ENCODE data around the gene CAPN11. TPM values are rescaled to one million over a fixed set of nuclear protein-coding genes. Genes with fewer than 3 reads are reported as not detected.
A peak's percentile ranks its signal among the peaks of the same experiment; 100 is the strongest.

CAPN11 gene
- total RNA-seq, 1 donor from 2014 or later, result 2.0 TPM

DNA sequence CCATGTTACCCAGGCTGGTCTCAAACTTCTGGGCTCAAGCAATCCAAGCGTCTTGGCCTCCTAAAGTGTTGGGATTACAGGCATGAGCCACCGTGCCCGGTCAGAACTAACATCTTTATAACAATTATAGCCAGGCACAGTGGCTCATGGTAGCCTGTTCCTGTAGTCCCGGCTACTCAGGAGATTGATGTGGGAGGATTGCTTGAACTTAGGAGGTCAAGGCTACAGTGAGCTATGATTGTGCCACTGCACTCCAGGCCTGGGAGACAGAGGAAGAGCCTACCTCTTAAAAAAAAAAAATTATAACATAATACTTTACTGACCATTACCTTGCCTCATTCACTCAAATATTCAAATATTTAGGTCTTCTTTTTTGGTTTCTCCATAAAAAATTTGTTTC, 41.3 kb downstream of the CAPN11 start:
- Histone ChIP-seq H3K36me3 (no peaks in the 10 kb centered on the region), H3K27me3 (no peaks in the 10 kb centered on the region), H3K9me3 (no peaks in the 10 kb centered on the region), H3K27ac (no peak overlapping the region), H3K4me1 (peaks cover 27% of the 10 kb centered on the region), H3K4me3 (no peak overlapping the region)
- TF ChIP-seq, protein P1, sequence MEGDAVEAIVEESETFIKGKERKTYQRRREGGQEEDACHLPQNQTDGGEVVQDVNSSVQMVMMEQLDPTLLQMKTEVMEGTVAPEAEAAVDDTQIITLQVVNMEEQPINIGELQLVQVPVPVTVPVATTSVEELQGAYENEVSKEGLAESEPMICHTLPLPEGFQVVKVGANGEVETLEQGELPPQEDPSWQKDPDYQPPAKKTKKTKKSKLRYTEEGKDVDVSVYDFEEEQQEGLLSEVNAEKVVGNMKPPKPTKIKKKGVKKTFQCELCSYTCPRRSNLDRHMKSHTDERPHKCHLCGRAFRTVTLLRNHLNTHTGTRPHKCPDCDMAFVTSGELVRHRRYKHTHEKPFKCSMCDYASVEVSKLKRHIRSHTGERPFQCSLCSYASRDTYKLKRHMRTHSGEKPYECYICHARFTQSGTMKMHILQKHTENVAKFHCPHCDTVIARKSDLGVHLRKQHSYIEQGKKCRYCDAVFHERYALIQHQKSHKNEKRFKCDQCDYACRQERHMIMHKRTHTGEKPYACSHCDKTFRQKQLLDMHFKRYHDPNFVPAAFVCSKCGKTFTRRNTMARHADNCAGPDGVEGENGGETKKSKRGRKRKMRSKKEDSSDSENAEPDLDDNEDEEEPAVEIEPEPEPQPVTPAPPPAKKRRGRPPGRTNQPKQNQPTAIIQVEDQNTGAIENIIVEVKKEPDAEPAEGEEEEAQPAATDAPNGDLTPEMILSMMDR (IDR thresholded peaks at IDR 0.05), result no peak
- TF ChIP-seq POLR2A (IDR thresholded peaks at IDR 0.05), result no peak
- TF ChIP-seq POLR2AphosphoS5 (IDR thresholded peaks at IDR 0.05; ENCODE audit: insufficient read depth in 1 of 2, low read depth in 1 of 2), result no peak
- intact Hi-C loops (cut with DNase I), result no loop called here
- no peak for DNase-seq (ENCODE audit: extremely low spot score in 2 of 2)

- Histone ChIP-seq H3K9me3 (no peaks in the 10 kb centered on the region), H3K27ac (peak overlapping the region; percentile 77), H3K36me3 (no peaks in the 10 kb centered on the region), H3K27me3 (no peaks in the 10 kb centered on the region), H3K4me3 (no peak overlapping the region), H3K4me1 (peaks cover 27% of the 10 kb centered on the region)
- TF ChIP-seq POLR2A (IDR thresholded peaks at IDR 0.05) (no peak), POLR2AphosphoS5 (IDR thresholded peaks at IDR 0.05; ENCODE audit: insufficient read depth in 1 of 2, low read depth in 1 of 2) (no peak)
- TF ChIP-seq, protein P1 (IDR thresholded peaks at IDR 0.05), result no peak
- intact Hi-C loops (cut with DNase I), result no loop called here
- DNase-seq (ENCODE audit: extremely low spot score in 2 of 2), result no peak
Observed at GRCh38 chr6:44201200-44201599, 42.6 kb downstream of the CAPN11 start.

GRCh38 chr6:44201638-44202303, 43.2 kb downstream of the CAPN11 start:
- intact Hi-C loops (cut with DNase I), result no loop called here
- Histone ChIP-seq H3K4me3 (no peak overlapping the region), H3K27me3 (no peaks in the 10 kb centered on the region), H3K9me3 (no peaks in the 10 kb centered on the region), H3K27ac (peak overlapping the region; percentile 77), H3K36me3 (no peaks in the 10 kb centered on the region), H3K4me1 (peaks cover 27% of the 10 kb centered on the region)
- TF ChIP-seq, protein P1 (IDR thresholded peaks at IDR 0.05), result no peak
- peak; percentile 26 to 31 for TF ChIP-seq POLR2AphosphoS5 (IDR thresholded peaks at IDR 0.05; ENCODE audit: insufficient read depth in 1 of 2, low read depth in 1 of 2)
- no peak for DNase-seq (ENCODE audit: extremely low spot score in 2 of 2)

GRCh38 chr6:44202332-44202971, 43.8 kb downstream of the CAPN11 start:
- intact Hi-C loops (cut with DNase I), result no loop called here
- H3K36me3 ChIP-seq, result no peaks in the 10 kb centered on the region

More at GRCh38 chr6:44202332-44202971, 43.8 kb downstream of the CAPN11 start:
- TF ChIP-seq POLR2A (IDR thresholded peaks at IDR 0.05) (no peak), POLR2AphosphoS5 (IDR thresholded peaks at IDR 0.05; ENCODE audit: insufficient read depth in 1 of 2, low read depth in 1 of 2) (no peak)
- TF ChIP-seq, protein P1 (IDR thresholded peaks at IDR 0.05), result no peak
- Histone ChIP-seq H3K4me1 (peaks cover 27% of the 10 kb centered on the region), H3K27ac (peak overlapping the region; percentile 77), H3K4me3 (no peak overlapping the region), H3K27me3 (no peaks in the 10 kb centered on the region), H3K9me3 (no peaks in the 10 kb centered on the region)
- DNase-seq (ENCODE audit: extremely low spot score in 2 of 2), result no peak

Measured in vagina (tissue), 2 donors.